Activated T-cell treated with anti-CD3 and anti-CD28 coated beads, Interleukin-2, amount 50 U/mL, for 48 hours (primary cell): ENCODE data around the gene ZNF280D.

Source experiments
- DNase-seq, 2 experiments: peaks; one replicate each; pipeline ENCODE4 v3.0.0-alpha.2; 2020

ZNF280D gene

GRCh38 chr15:56744701-56745683 is 11.7 kb upstream of the ZNF280D start:
- DNase-seq, result no peak

- DNase-seq, result no peak
Observed at GRCh38 chr15:56741541-56741940, 8.2 kb upstream of the ZNF280D start.

- no peak for DNase-seq
Observed at GRCh38 chr15:56739964-56740640, 6.8 kb upstream of the ZNF280D start.

GRCh38 chr15:56739474-56739873 is 6.2 kb upstream of the ZNF280D start:
- no peak for DNase-seq

- DNase-seq, result no peak
Observed at GRCh38 chr15:56737791-56738190, 4.5 kb upstream of the ZNF280D start.

- DNase-seq, result no peak
Observed at GRCh38 chr15:56736881-56737707, 3.8 kb upstream of the ZNF280D start.

GRCh38 chr15:56736308-56736707 is 3.0 kb upstream of the ZNF280D start:
- no peak for DNase-seq

- DNase-seq, result no peak
Observed at GRCh38 chr15:56735589-56735988, 2.3 kb upstream of the ZNF280D start.

GRCh38 chr15:56734013-56734635 is 815 bp upstream of the ZNF280D start:
- DNase-seq, result no peak

- no peak for DNase-seq
Observed at GRCh38 chr15:56732886-56733135, 498 bp downstream of the ZNF280D start.

GRCh38 chr15:56732135-56732885 is 999 bp downstream of the ZNF280D start:
- peak in 1 of 2 experiments; percentile 26 for DNase-seq

GRCh38 chr15:56731548-56731947 is 1.8 kb downstream of the ZNF280D start:
- DNase-seq, result no peak

- DNase-seq, result no peak
Observed at GRCh38 chr15:56729561-56729960, 3.7 kb downstream of the ZNF280D start.

GRCh38 chr15:56725386-56725785 is 7.9 kb downstream of the ZNF280D start:
- no peak for DNase-seq

GRCh38 chr15:56724232-56724631 is 9.1 kb downstream of the ZNF280D start:
- no peak for DNase-seq

GRCh38 chr15:56723787-56724186 is 9.5 kb downstream of the ZNF280D start:
- DNase-seq, result no peak

- DNase-seq, result peak in 1 of 2 experiments; percentile 33
Observed at GRCh38 chr15:56719774-56720555, 13.3 kb downstream of the ZNF280D start.

- no peak for DNase-seq
Observed at GRCh38 chr15:56719021-56719612, 14.2 kb downstream of the ZNF280D start.

- DNase-seq, result no peak
Observed at GRCh38 chr15:56718560-56718959, 14.7 kb downstream of the ZNF280D start.

- DNase-seq, result no peak
Observed at GRCh38 chr15:56716334-56716733, 17.0 kb downstream of the ZNF280D start.

- DNase-seq, result no peak
Observed at GRCh38 chr15:56715220-56715619, 18.1 kb downstream of the ZNF280D start.
